Liver (tissue), 3 donors: Measurements from ENCODE around the gene BTBD7.

Source experiments
- CTCF ChIP-seq: fragments of 150-350 bp; IDR thresholded peaks from 2 replicates; pipeline ENCODE4 v1.5.1; 2017; ENCODE audit warnings: improper control_type of control experiment, low read depth, low read length; ENCODE audit not compliant: missing input control
- RXRA ChIP-seq, 2 donors: IDR thresholded peaks; 2 replicates each; pipeline ENCODE4 v1.6.1; 2017 to 2018; ENCODE audit warnings: antibody characterized with exemption in 2 of 2, mild to moderate bottlenecking in 1 of 2
- SP1 ChIP-seq: IDR thresholded peaks from 2 replicates; pipeline ENCODE4 v1.6.1; 2018; ENCODE audit warnings: antibody characterized with exemption, mild to moderate bottlenecking
- donor health status: healthy.
- donor health status: healthy.

GRCh38 chr14:93311082-93311481 lies 21.8 kb downstream of the BTBD7 start:
- TF ChIP-seq CTCF (no peak), SP1 (no peak), RXRA (IDR thresholded peaks at IDR 0.05) (no peak)
